HTERT RPE-1 (cell line): ENCODE data around the gene MAPK11.

Source experiments
- in situ Hi-C: fragments of 300-500 bp; cut with MboI; formaldehyde crosslinking; loops from 4 replicates; pipeline ENCODE4 v1.14.3; 2020; ENCODE audit warnings: low sequenced_read_pairs

Gene MAPK11

DNA sequence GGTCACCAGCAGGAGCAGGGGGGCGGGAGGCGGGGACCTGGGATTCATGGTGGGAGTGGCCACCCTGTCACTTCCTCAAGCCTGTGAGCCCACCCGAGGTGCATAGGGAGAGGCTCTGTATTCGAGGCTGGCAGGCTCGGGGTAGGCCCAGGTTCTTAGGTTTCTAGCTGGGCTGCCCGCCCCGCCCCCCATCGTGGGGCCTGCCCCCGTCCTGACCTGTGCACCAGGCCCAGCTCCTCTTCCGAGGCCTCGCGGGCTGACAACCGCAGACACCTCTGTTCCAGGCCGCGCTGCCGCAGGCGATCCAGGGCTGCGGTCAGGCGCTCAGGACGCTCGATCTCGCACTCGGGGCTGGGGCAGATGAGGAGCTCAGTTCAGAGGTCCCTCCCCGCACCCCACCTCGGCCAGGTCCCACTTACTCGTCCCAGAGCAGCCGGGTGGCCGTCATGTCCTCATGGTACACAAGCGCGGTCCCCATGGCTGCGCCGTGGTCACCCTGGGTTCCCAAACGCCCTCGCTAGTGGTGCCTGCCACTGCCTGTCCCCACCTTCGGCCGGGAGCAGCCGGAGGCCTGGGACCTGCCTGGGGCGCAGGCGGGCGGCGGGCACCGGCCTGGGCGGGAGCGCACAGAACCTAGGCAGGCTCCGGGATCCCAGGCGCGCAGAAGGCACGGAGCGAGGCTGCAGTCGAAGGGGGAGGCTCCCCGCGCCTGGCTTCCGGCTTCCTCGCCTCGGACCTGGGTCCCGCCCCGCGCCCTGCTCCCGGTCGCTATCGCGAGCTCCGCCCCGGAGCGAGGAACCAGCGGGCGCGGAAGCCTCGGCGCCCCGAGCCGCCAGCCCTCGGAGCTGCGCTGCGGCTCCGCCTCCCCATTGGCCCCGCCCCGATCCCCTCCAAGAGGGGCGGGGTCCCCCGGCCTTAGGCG, 19.4 kb downstream of the MAPK11 start, which contains the start of gene HDAC10:
Gene HDAC10, minus strand, starts transcription at position 711 of the 922 bp plus-strand sequence. Its CDS starts 233 bp downstream, at position 478.
- in situ Hi-C loops = no loop called here

DNA sequence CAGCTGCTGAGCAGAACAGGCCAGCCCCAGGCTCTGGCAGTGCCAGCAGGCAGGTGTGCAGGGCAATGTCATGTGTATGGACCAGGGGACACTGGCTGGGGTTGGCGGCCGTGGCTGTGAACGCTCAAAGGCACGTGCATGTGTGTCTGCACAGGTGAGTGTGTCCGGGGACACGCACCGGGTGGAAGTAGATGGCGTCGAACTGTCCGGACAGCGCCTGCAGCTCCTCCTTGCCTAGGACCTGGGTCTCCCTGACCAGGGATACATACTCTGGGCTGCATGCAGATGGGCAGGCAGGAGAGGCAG, 20.0 kb downstream of the MAPK11 start:
- in situ Hi-C loops = no loop called here

- in situ Hi-C loops = no loop called here
Measured at GRCh38 chr22:50249341-50250248, 20.6 kb downstream of the MAPK11 start.

DNA sequence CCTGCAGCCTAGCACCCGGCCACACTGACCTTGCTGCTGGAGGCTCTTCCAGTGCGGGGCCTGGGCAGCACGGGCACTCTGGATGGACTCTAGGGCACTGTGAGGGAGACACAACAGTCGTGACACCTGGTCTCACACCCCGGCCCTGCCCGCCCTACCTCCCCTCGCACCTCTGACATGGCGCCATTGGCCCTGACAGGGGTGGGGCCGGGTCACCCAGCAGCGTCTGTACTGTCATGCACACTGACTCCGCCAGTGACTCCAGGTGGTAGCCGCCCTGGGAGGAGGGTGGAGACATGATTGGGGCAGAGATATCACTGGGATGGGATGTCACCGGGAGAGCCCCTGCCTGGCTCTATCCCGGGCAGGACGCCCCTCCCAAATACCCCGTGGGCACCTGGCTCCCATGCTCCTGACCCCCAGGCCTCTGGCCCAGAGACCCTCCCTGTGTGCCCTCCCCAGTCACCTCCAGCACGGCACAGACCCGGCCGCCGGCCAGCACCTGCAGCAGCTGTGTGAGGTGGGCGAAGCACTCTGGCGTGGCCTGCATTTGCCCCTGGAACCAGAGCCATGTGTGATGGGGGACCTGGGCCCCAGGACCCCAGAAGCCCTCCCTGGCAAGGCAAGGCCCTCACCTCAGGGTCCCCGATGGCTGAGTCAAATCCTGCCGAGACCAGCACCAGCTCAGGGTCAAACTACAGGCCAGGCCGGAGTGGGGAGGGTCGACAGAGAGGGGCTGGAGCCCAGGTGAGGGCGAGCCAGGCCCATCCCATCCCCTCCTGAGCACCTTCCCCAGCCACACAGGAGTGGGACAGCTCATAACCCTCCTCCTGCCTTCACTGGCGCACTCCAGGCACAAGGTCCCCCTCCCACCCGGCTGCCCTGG, 21.7 kb downstream of the MAPK11 start:
- in situ Hi-C loops = no loop called here

DNA sequence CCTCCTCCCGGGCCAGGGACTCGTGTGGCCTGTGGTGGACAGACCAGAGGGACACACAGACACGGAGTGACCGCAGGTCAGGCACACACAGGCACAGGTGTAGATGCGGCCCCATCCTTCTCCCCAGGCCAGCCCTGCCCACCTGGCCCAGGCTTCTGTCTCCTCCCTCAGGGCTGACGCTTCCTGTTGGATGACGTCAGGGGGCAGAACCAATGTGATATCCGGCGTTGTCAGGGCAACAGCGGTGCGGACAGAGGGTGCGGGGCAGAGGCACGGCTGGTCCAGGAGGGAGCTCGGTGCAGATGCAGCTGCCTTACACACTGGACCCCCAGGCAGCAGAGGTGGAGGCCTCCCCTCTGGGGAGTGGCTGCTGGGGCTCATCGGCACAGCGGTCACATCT, 22.4 kb downstream of the MAPK11 start:
- in situ Hi-C loops = no loop called here

DNA sequence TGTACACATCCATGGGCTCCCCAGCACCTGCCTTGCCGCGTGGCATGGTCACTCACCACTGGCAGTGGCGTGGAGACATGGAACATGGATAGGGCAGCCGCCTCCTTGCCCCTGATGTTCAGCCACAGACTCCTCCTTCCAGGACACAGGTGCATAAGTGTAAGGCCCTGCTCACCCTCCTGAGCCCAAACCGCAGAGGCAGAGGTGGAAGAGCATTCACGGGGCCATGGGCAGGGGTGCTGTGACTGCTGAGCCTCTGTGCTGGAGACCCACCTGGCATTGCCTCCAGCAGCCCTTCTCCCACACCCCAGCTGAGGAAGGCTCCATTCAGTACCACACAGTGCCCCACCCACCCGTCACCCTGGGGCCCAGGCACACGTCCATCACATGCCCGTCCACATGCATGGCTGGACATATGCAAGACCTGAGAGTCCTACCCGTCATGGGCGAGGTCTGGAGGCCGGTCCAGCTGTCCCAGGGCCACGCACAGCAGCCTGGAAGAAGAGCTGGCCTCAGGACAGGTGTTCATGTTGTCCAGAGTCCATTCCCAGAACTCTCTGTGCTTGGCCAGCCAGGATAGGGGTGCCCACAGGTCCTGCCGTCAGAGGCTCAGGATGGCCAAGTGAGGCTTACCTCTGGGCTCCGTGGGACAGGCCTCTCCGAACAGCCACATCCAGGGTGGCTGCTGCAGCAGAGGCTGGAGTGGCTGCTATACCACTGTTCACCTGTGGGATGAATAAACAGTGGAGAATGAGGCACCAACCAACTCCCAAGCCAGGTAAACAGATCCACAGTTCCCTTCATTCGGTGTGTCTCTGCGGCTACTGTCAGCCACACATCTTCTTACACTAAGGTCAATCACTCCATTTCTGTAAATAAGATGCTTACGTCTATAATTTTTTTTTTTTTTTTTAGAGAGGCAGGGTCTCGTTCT, 23.7 kb downstream of the MAPK11 start:
- in situ Hi-C loops = no loop called here

GRCh38 chr22:50245214-50246072, 24.7 kb downstream of the MAPK11 start:
- in situ Hi-C loops = no loop called here

GRCh38 chr22:50244420-50245213, 25.6 kb downstream of the MAPK11 start, which contains the start of gene TUBGCP6:
Gene TUBGCP6 (minus strand): TSS chr22:50245023. CDS start chr22:50244459, 564 bp downstream.
- in situ Hi-C loops = no loop called here

GRCh38 chr22:50243685-50244419, 26.3 kb downstream of the MAPK11 start:
- in situ Hi-C loops = no loop called here

GRCh38 chr22:50242406-50242949, 27.7 kb downstream of the MAPK11 start:
- in situ Hi-C loops = no loop called here

- in situ Hi-C loops = no loop called here
Measured at GRCh38 chr22:50238755-50239154, 31.4 kb downstream of the MAPK11 start.

- in situ Hi-C loops = no loop called here
Measured at GRCh38 chr22:50236731-50237409, 33.3 kb downstream of the MAPK11 start.

- in situ Hi-C loops = no loop called here
Measured at GRCh38 chr22:50233223-50233622, 37.0 kb downstream of the MAPK11 start.

- in situ Hi-C loops = no loop called here
Measured at GRCh38 chr22:50232481-50233151, 37.6 kb downstream of the MAPK11 start.

- in situ Hi-C loops = no loop called here
Measured at GRCh38 chr22:50229370-50229769, 40.8 kb downstream of the MAPK11 start.

- in situ Hi-C loops = no loop called here
Measured at GRCh38 chr22:50228366-50228765, 41.8 kb downstream of the MAPK11 start.
